Endodermal cell (in vitro differentiated cells): ENCODE results near the gene SPRYD3. TPM values are rescaled to one million over a fixed set of nuclear protein-coding genes. Genes with fewer than 3 reads are reported as not detected.

Experiments used
- DNase-seq: peaks from one replicate; pipeline ENCODE4 v3.0.0-alpha.2; 2017
- H3K27ac ChIP-seq: 2 replicates; pipeline ENCODE4 v1.5.1; 2013; ENCODE audit warnings: mild to moderate bottlenecking, low read depth, low read length, moderate library complexity
- H3K27me3 ChIP-seq: 2 replicates; pipeline ENCODE4 v1.6.1; 2013; ENCODE audit warnings: mild to moderate bottlenecking, low read length, moderate library complexity; ENCODE audit not compliant: insufficient read depth, control insufficient read depth, poor library complexity, severe bottlenecking
- H3K36me3 ChIP-seq: 2 replicates; pipeline ENCODE4 v1.7.0; 2013; ENCODE audit warnings: mild to moderate bottlenecking, low read length, moderate library complexity; ENCODE audit not compliant: control insufficient read depth, insufficient read depth
- H3K4me1 ChIP-seq: one replicate; pipeline ENCODE4 v1.7.0; 2013; ENCODE audit warnings: low read length; ENCODE audit not compliant: control insufficient read depth, insufficient read depth
- H3K4me3 ChIP-seq: 2 replicates; pipeline ENCODE4 v1.5.1; 2013; ENCODE audit warnings: mild to moderate bottlenecking, low read length, moderate library complexity
- H3K9ac ChIP-seq: 2 replicates; pipeline ENCODE4 v1.6.1; 2013; ENCODE audit warnings: mild to moderate bottlenecking, low read length, moderate library complexity; ENCODE audit not compliant: poor library complexity, severe bottlenecking; ENCODE audit errors: extremely low read depth
- H3K9me3 ChIP-seq: 2 replicates; pipeline ENCODE4 v1.6.1; 2013; ENCODE audit warnings: mild to moderate bottlenecking, low read length, moderate library complexity; ENCODE audit not compliant: control insufficient read depth
- H3K27ac Mint-ChIP-seq: 2 replicates; pipeline ENCODE4 v1.8.0; 2020; ENCODE audit warnings: mixed read lengths
- H3K27me3 Mint-ChIP-seq: 2 replicates; pipeline ENCODE4 v1.8.0; 2021; ENCODE audit warnings: mild to moderate bottlenecking, mixed read lengths; ENCODE audit not compliant: insufficient read depth
- H3K36me3 Mint-ChIP-seq: 2 replicates; pipeline ENCODE4 v1.8.0; 2020; ENCODE audit warnings: low read depth, mixed read lengths
- H3K4me1 Mint-ChIP-seq: 2 replicates; pipeline ENCODE4 v1.8.0; 2020; ENCODE audit warnings: mixed read lengths
- H3K4me3 Mint-ChIP-seq: 2 replicates; pipeline ENCODE4 v1.8.0; 2020; ENCODE audit warnings: mild to moderate bottlenecking, moderate library complexity, mixed read lengths
- H3K9me3 Mint-ChIP-seq: 2 replicates; pipeline ENCODE4 v1.8.0; 2020; ENCODE audit warnings: mild to moderate bottlenecking, mixed read lengths
- CTCF ChIP-seq: fragments of 200-600 bp; sonication (generic); conservative IDR thresholded peaks from 2 replicates; pipeline ENCODE4 v1.5.0; 2021; ENCODE audit warnings: antibody characterized with exemption, mild to moderate bottlenecking
- WGBS, 2 experiments: methylation state at CpG; one replicate each; pipeline versions ENCODE4 v1.1.5 to v1.1.7; 2013; ENCODE audit warnings: missing lambda C conversion rate in 2 of 2, mixed read lengths in 1 of 2; ENCODE audit not compliant: insufficient coverage in 1 of 2, insufficient read length in 1 of 2; 5-methylcytosine and 5-hydroxymethylcytosine counted together
- long read RNA-seq, 4 experiments: library from polyadenylated mRNA in 2 of 4; library from RNA in 1 of 4; library from capped mRNA in 1 of 4; stranded (forward) in 3 of 4; unstranded in 1 of 4; transcript quantifications; one replicate each; pipeline ENCODE4 v2.0.0, GENCODE V29; 2020 to 2021; ENCODE audit warnings: inconsistent platforms in 1 of 4
- polyA plus RNA-seq, 2 experiments: library from polyadenylated mRNA; stranded (reverse); fragments of 50-300 nt; gene quantifications; one replicate each; pipeline ENCODE4 v1.2.3, GENCODE V29; 2013
- total RNA-seq, 2 donors: library from RNA; stranded (reverse); fragmentation: NEBNext Ultra II Directional in 1 of 2; extraction: Animal tissue kit (Norgen Biotek cat#: 25700) in 1 of 2; gene quantifications; 2 replicates in 1 of 2; 3 replicates in 1 of 2; pipeline ENCODE4 v1.2.1, GENCODE V29; 2021

SPRYD3 gene
- 10 to 100 TPM; 13.0 to 18.4 TPM for total RNA-seq
- 6.8 TPM for polyA plus RNA-seq (2013, experiment 1 of 2)
- 7.2 TPM for polyA plus RNA-seq (2013, experiment 2 of 2)
- long read RNA-seq, experiment 1, partial matches to known transcripts: 4 of 10 reads
- long read RNA-seq, experiment 1, other reads (novel, unspliced or antisense): 5 of 10 reads
- long read RNA-seq, experiment 2, transcript SPRYD3-201 (11 exons, 2,932 nt): major isoform, 47 of 57 reads
- long read RNA-seq, experiment 2, partial matches to known transcripts: 4 of 57 reads
- long read RNA-seq, experiment 2, other reads (novel, unspliced or antisense): 6 of 57 reads
- long read RNA-seq, experiment 3, transcript SPRYD3-201 (11 exons, 2,932 nt): major isoform, 40 of 47 reads
- long read RNA-seq, experiment 3, partial matches to known transcripts: 0 of 47 reads
- long read RNA-seq, experiment 3, other reads (novel, unspliced or antisense): 7 of 47 reads
- long read RNA-seq, experiment 4, partial matches to known transcripts: 3 of 7 reads
- long read RNA-seq, experiment 4, other reads (novel, unspliced or antisense): 1 of 7 reads

- H3K27me3 ChIP-seq: peaks cover 15% of the 10 kb centered on the region
- Mint-ChIP-seq H3K9me3 (peaks cover 4% of the 10 kb centered on the region), H3K4me1 (peaks cover 6% of the 10 kb centered on the region), H3K27me3 (peaks cover 47% of the 10 kb centered on the region), H3K36me3 (peaks cover 28% of the 10 kb centered on the region), H3K27ac (peak within 1 kb of the TSS; percentile 82), H3K4me3 (peak within 1 kb of the TSS; percentile 64)
- peak within 1 kb of the TSS; percentile 74 for H3K9ac ChIP-seq
- H3K4me1 ChIP-seq: no peaks in the 10 kb centered on the region
- 5 to 6% methylated on average over 38 to 67 of the region's 67 CpGs for WGBS, 2 experiments
- peaks cover 2% of the 10 kb centered on the region for H3K9me3 ChIP-seq
- peaks cover 29% of the 10 kb centered on the region for H3K36me3 ChIP-seq
- peak; percentile 100 for DNase-seq
- no peak for TF ChIP-seq CTCF
- H3K4me3 ChIP-seq: peak within 1 kb of the TSS; percentile 87
- peak within 1 kb of the TSS; percentile 67 for H3K27ac ChIP-seq
These were observed at the start of gene SPRYD3 for GRCh38 chr12:53079226-53080117. Gene SPRYD3 (minus strand): TSS chr12:53079390. CDS start chr12:53079333, 57 bp downstream.

GRCh38 chr12:53127169-53127568 is 48.0 kb upstream of the SPRYD3 start:
- no peaks in the 10 kb centered on the region for H3K9me3 ChIP-seq
- H3K27me3 ChIP-seq: peaks cover 14% of the 10 kb centered on the region
- H3K9me3 Mint-ChIP-seq: no peaks in the 10 kb centered on the region
- H3K36me3 ChIP-seq: no peaks in the 10 kb centered on the region
- no peak overlapping the region for H3K4me3 Mint-ChIP-seq
- TF ChIP-seq CTCF: no peak
- peaks cover 71% of the 10 kb centered on the region for H3K27me3 Mint-ChIP-seq
- H3K4me1 ChIP-seq: peaks cover 5% of the 10 kb centered on the region
- WGBS, 2 experiments: 67 to 83% methylated on average over 1 of the region's 1 CpG
- no peak overlapping the region for H3K27ac ChIP-seq
- peaks cover 14% of the 10 kb centered on the region for H3K4me1 Mint-ChIP-seq
- no peak overlapping the region for H3K4me3 ChIP-seq
- no peak overlapping the region for H3K9ac ChIP-seq
- no peak for DNase-seq
- no peaks in the 10 kb centered on the region for H3K36me3 Mint-ChIP-seq
- H3K27ac Mint-ChIP-seq: no peak overlapping the region

- H3K27ac ChIP-seq: no peak overlapping the region
- H3K36me3 ChIP-seq: no peaks in the 10 kb centered on the region
- no peak overlapping the region for H3K4me3 ChIP-seq
- H3K9me3 Mint-ChIP-seq: no peaks in the 10 kb centered on the region
- no peaks in the 10 kb centered on the region for H3K36me3 Mint-ChIP-seq
- no peaks in the 10 kb centered on the region for H3K9me3 ChIP-seq
- peaks cover 17% of the 10 kb centered on the region for H3K4me1 Mint-ChIP-seq
- H3K27ac Mint-ChIP-seq: no peak overlapping the region
- peaks cover 5% of the 10 kb centered on the region for H3K4me1 ChIP-seq
- no peak for TF ChIP-seq CTCF
- no peak overlapping the region for H3K4me3 Mint-ChIP-seq
- H3K9ac ChIP-seq: no peak overlapping the region
- H3K27me3 Mint-ChIP-seq: peaks cover 72% of the 10 kb centered on the region
- H3K27me3 ChIP-seq: peaks cover 14% of the 10 kb centered on the region
- DNase-seq: no peak
These were observed 45.1 kb upstream of the SPRYD3 start for GRCh38 chr12:53124352-53124723.
